Loucy (cell line): ENCODE measurements around the gene GRID2IP.
A peak's percentile ranks its signal among the peaks of the same experiment; 100 is the strongest.

Experiments
- H2AFZ ChIP-seq: fragments of 200-600 bp; sonication (generic); 2 replicates; pipeline ENCODE4 v1.6.0; 2016; ENCODE audit warnings: antibody characterized with exemption, mild to moderate bottlenecking, low read length, moderate library complexity
- H3F3A ChIP-seq: fragments of 200-600 bp; 2 replicates; pipeline ENCODE4 v1.6.0; 2016; ENCODE audit warnings: antibody characterized with exemption, low read depth, mild to moderate bottlenecking
- H3K27me3 ChIP-seq: fragments of 200-600 bp; sonication (generic); 2 replicates; pipeline ENCODE4 v1.6.1; 2014; ENCODE audit warnings: low read length, mild to moderate bottlenecking; ENCODE audit not compliant: insufficient read depth, poor library complexity, severe bottlenecking
- H3K36me3 ChIP-seq: fragments of 200-600 bp; sonication (generic); 2 replicates; pipeline ENCODE4 v1.6.1; 2016; ENCODE audit warnings: low read length; ENCODE audit not compliant: insufficient read depth
- H3K4me1 ChIP-seq: fragments of 200-600 bp; sonication (generic); 2 replicates; pipeline ENCODE4 v1.5.1; 2014; ENCODE audit warnings: low read length, mild to moderate bottlenecking; ENCODE audit not compliant: insufficient read depth, poor library complexity, severe bottlenecking
- H3K4me2 ChIP-seq: fragments of 200-600 bp; sonication (generic); 2 replicates; pipeline ENCODE4 v1.6.0; 2014; ENCODE audit warnings: antibody characterized with exemption, low read length, low read depth, mild to moderate bottlenecking; ENCODE audit not compliant: poor library complexity, severe bottlenecking
- H3K4me3 ChIP-seq: fragments of 200-600 bp; sonication (generic); 2 replicates; pipeline ENCODE4 v1.5.1; 2014; ENCODE audit warnings: low read length, mild to moderate bottlenecking, mixed read lengths; ENCODE audit not compliant: poor library complexity, severe bottlenecking
- H3K79me2 ChIP-seq: fragments of 200-600 bp; sonication (generic); 2 replicates; pipeline ENCODE4 v1.6.1; 2014; ENCODE audit warnings: low read length; ENCODE audit not compliant: insufficient read depth
- H3K9ac ChIP-seq: fragments of 200-600 bp; sonication (generic); 2 replicates; pipeline ENCODE4 v1.6.0; 2014; ENCODE audit warnings: mild to moderate bottlenecking, low read depth, low read length, moderate library complexity; ENCODE audit not compliant: poor library complexity, severe bottlenecking
- H3K9me2 ChIP-seq: fragments of 200-600 bp; sonication (generic); replicated peaks from 2 replicates; pipeline ENCODE4 v1.6.1; 2016; ENCODE audit warnings: low read depth, low read length, mixed read lengths
- H3K9me3 ChIP-seq: fragments of 200-600 bp; sonication (generic); 2 replicates; pipeline ENCODE4 v1.6.1; 2014; ENCODE audit warnings: mild to moderate bottlenecking, antibody characterized with exemption, low read length, low read depth; ENCODE audit not compliant: insufficient read depth
- H4K20me1 ChIP-seq: fragments of 200-600 bp; sonication (generic); 2 replicates; pipeline ENCODE4 v1.6.0; 2014; ENCODE audit warnings: antibody characterized with exemption, low read length, mild to moderate bottlenecking; ENCODE audit not compliant: insufficient read depth, poor library complexity, severe bottlenecking
- EZH2phosphoT487 ChIP-seq: fragments of 200-600 bp; IDR thresholded peaks from 2 replicates; pipeline ENCODE4 v1.6.1; 2018; ENCODE audit warnings: antibody characterized with exemption, mild to moderate bottlenecking, moderate library complexity, borderline replicate concordance
- TF ChIP-seq, protein P1 (sequence below): fragments of 200-600 bp; sonication (generic); conservative IDR thresholded peaks from 2 replicates; pipeline ENCODE4 v1.5.1; 2014; ENCODE audit warnings: mild to moderate bottlenecking, antibody characterized with exemption, low read length

The GRID2IP gene

GRCh38 chr7:6447581-6448199 lies 103.6 kb downstream of the GRID2IP start, which contains the start of gene DAGLB:
Gene DAGLB (minus strand): TSS chr7:6447954. CDS start chr7:6447842, 112 bp downstream.
- Histone ChIP-seq H3K4me1 (peaks cover 10% of the 10 kb centered on the region), H3K9me3 (no peaks in the 10 kb centered on the region), H3K4me3 (peak within 1 kb of the TSS; percentile 96), H4K20me1 (peaks cover 11% of the 10 kb centered on the region), H3F3A (no peaks in the 10 kb centered on the region), H3K9me2 (no peaks in the 10 kb centered on the region), H3K36me3 (no peaks in the 10 kb centered on the region), H3K9ac (peak within 1 kb of the TSS; percentile 88), H3K79me2 (peaks cover 50% of the 10 kb centered on the region), H3K4me2 (peak within 1 kb of the TSS; percentile 84), H3K27me3 (no peaks in the 10 kb centered on the region), H2AFZ (peak within 1 kb of the TSS; percentile 98)
- TF ChIP-seq, protein P1, sequence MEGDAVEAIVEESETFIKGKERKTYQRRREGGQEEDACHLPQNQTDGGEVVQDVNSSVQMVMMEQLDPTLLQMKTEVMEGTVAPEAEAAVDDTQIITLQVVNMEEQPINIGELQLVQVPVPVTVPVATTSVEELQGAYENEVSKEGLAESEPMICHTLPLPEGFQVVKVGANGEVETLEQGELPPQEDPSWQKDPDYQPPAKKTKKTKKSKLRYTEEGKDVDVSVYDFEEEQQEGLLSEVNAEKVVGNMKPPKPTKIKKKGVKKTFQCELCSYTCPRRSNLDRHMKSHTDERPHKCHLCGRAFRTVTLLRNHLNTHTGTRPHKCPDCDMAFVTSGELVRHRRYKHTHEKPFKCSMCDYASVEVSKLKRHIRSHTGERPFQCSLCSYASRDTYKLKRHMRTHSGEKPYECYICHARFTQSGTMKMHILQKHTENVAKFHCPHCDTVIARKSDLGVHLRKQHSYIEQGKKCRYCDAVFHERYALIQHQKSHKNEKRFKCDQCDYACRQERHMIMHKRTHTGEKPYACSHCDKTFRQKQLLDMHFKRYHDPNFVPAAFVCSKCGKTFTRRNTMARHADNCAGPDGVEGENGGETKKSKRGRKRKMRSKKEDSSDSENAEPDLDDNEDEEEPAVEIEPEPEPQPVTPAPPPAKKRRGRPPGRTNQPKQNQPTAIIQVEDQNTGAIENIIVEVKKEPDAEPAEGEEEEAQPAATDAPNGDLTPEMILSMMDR: no peak
- TF ChIP-seq EZH2phosphoT487: no peak
